ENCODE data around the gene ZNF469.

Gene ZNF469

GRCh38 chr16:88339930-88340754, 42.6 kb upstream of the ZNF469 start:
- no peak overlapping the region for H3K27ac ChIP-seq (ENCODE audit: low read length)
- no peak overlapping the region for H3K9ac ChIP-seq (ENCODE audit: low read length)
- H3K4me3 ChIP-seq (ENCODE audit: low read length), result no peak overlapping the region
- no peak for TF ChIP-seq EZH2phosphoT487 (IDR thresholded peaks at IDR 0.05; ENCODE audit: low read depth)
- TF ChIP-seq CTCF (IDR thresholded peaks at IDR 0.05; ENCODE audit: low read depth, low read length), result no peak
- no peaks in the 10 kb centered on the region for H4K20me1 ChIP-seq (ENCODE audit: insufficient read depth, low read length)
- H3K27me3 ChIP-seq (ENCODE audit: low read depth, low read length), result no peaks in the 10 kb centered on the region
- H3K4me2 ChIP-seq (ENCODE audit: low read length), result no peak overlapping the region
- H2AFZ ChIP-seq (ENCODE audit: low read depth, low read length), result no peak overlapping the region
- no peaks in the 10 kb centered on the region for H3K36me3 ChIP-seq (replicated peaks; ENCODE audit: low read depth, low read length)
- H3K79me2 ChIP-seq (ENCODE audit: low read length), result no peaks in the 10 kb centered on the region
- no peaks in the 10 kb centered on the region for H3K9me3 ChIP-seq (ENCODE audit: insufficient read depth, low read length)
- no peaks in the 10 kb centered on the region for H3K4me1 ChIP-seq (ENCODE audit: low read length)

- no peak overlapping the region for H2AFZ ChIP-seq (ENCODE audit: low read depth, low read length)
- no peaks in the 10 kb centered on the region for H3K36me3 ChIP-seq (replicated peaks; ENCODE audit: low read depth, low read length)
Observed at GRCh38 chr16:88340755-88341150, 42.0 kb upstream of the ZNF469 start.

GRCh38 chr16:88341551-88342290, 41.0 kb upstream of the ZNF469 start:
- no peaks in the 10 kb centered on the region for H3K4me1 ChIP-seq (ENCODE audit: low read length)
- no peak overlapping the region for H3K4me3 ChIP-seq (ENCODE audit: low read length)
- no peaks in the 10 kb centered on the region for H3K79me2 ChIP-seq (ENCODE audit: low read length)
- H4K20me1 ChIP-seq (ENCODE audit: insufficient read depth, low read length), result no peaks in the 10 kb centered on the region
- no peak overlapping the region for H3K27ac ChIP-seq (ENCODE audit: low read length)
- H2AFZ ChIP-seq (ENCODE audit: low read depth, low read length), result no peak overlapping the region
- H3K9ac ChIP-seq (ENCODE audit: low read length), result no peak overlapping the region
- no peaks in the 10 kb centered on the region for H3K27me3 ChIP-seq (ENCODE audit: low read depth, low read length)
- H3K4me2 ChIP-seq (ENCODE audit: low read length), result no peak overlapping the region
- TF ChIP-seq EZH2phosphoT487 (IDR thresholded peaks at IDR 0.05; ENCODE audit: low read depth), result no peak
- TF ChIP-seq CTCF (IDR thresholded peaks at IDR 0.05; ENCODE audit: low read depth, low read length), result no peak
- no peaks in the 10 kb centered on the region for H3K9me3 ChIP-seq (ENCODE audit: insufficient read depth, low read length)
- no peaks in the 10 kb centered on the region for H3K36me3 ChIP-seq (replicated peaks; ENCODE audit: low read depth, low read length)

More at GRCh38 chr16:88340755-88341150, 42.0 kb upstream of the ZNF469 start:
- H3K27me3 ChIP-seq (ENCODE audit: low read depth, low read length), result no peaks in the 10 kb centered on the region
- H3K4me1 ChIP-seq (ENCODE audit: low read length), result no peaks in the 10 kb centered on the region
- H3K9ac ChIP-seq (ENCODE audit: low read length), result no peak overlapping the region
- no peak overlapping the region for H3K4me3 ChIP-seq (ENCODE audit: low read length)
- no peak overlapping the region for H3K27ac ChIP-seq (ENCODE audit: low read length)
- H4K20me1 ChIP-seq (ENCODE audit: insufficient read depth, low read length), result no peaks in the 10 kb centered on the region
- no peaks in the 10 kb centered on the region for H3K9me3 ChIP-seq (ENCODE audit: insufficient read depth, low read length)
- H3K4me2 ChIP-seq (ENCODE audit: low read length), result no peak overlapping the region
- H3K79me2 ChIP-seq (ENCODE audit: low read length), result no peaks in the 10 kb centered on the region
- TF ChIP-seq CTCF (IDR thresholded peaks at IDR 0.05; ENCODE audit: low read depth, low read length) (no peak), EZH2phosphoT487 (IDR thresholded peaks at IDR 0.05; ENCODE audit: low read depth) (no peak)

GRCh38 chr16:88342491-88342890, 40.3 kb upstream of the ZNF469 start:
- H3K4me2 ChIP-seq (ENCODE audit: low read length), result no peak overlapping the region
- no peaks in the 10 kb centered on the region for H4K20me1 ChIP-seq (ENCODE audit: insufficient read depth, low read length)
- TF ChIP-seq EZH2phosphoT487 (IDR thresholded peaks at IDR 0.05; ENCODE audit: low read depth) (no peak), CTCF (IDR thresholded peaks at IDR 0.05; ENCODE audit: low read depth, low read length) (no peak)
- no peak overlapping the region for H3K9ac ChIP-seq (ENCODE audit: low read length)
- no peak overlapping the region for H2AFZ ChIP-seq (ENCODE audit: low read depth, low read length)
- no peak overlapping the region for H3K27ac ChIP-seq (ENCODE audit: low read length)
- no peaks in the 10 kb centered on the region for H3K27me3 ChIP-seq (ENCODE audit: low read depth, low read length)
- no peaks in the 10 kb centered on the region for H3K36me3 ChIP-seq (replicated peaks; ENCODE audit: low read depth, low read length)
- no peaks in the 10 kb centered on the region for H3K4me1 ChIP-seq (ENCODE audit: low read length)
- no peak overlapping the region for H3K4me3 ChIP-seq (ENCODE audit: low read length)
- no peaks in the 10 kb centered on the region for H3K79me2 ChIP-seq (ENCODE audit: low read length)
- no peaks in the 10 kb centered on the region for H3K9me3 ChIP-seq (ENCODE audit: insufficient read depth, low read length)
